AG09319 (cell line): Measurements from ENCODE around the gene L3MBTL4.
"Not testable (repeated sequence)": the region's sequence is repeated elsewhere in the genome, so short reads cannot be mapped to it uniquely, and the experiment has no call there.

Source experiments
- DNase-seq: peaks from one replicate; pipeline ENCODE4 v3.0.0-alpha.2; 2010; ENCODE audit warnings: low read depth; ENCODE audit errors: extremely low read depth
- CTCF ChIP-seq: IDR thresholded peaks from 2 replicates; pipeline ENCODE4 v1.5.1; 2011; ENCODE audit warnings: low read depth, mild to moderate bottlenecking, inconsistent platforms, low read length, moderate library complexity

Gene L3MBTL4

GRCh38 chr18:6057604-6058003 is 357.1 kb downstream of the L3MBTL4 start:
- no peak for TF ChIP-seq CTCF
- DNase-seq: no peak

GRCh38 chr18:6056171-6056910 is 358.4 kb downstream of the L3MBTL4 start:
- no peak for TF ChIP-seq CTCF
- DNase-seq: no peak

GRCh38 chr18:6055711-6056110 is 359.0 kb downstream of the L3MBTL4 start:
- no peak for TF ChIP-seq CTCF
- peak; percentile 11 for DNase-seq

GRCh38 chr18:6054256-6054842 is 360.4 kb downstream of the L3MBTL4 start:
- no peak for TF ChIP-seq CTCF
- DNase-seq: no peak

GRCh38 chr18:6052449-6052913 is 362.2 kb downstream of the L3MBTL4 start:
- no peak for DNase-seq
- TF ChIP-seq CTCF: no peak

- not testable (repeated sequence) for DNase-seq
Measured at GRCh38 chr18:6047596-6047995, 367.1 kb downstream of the L3MBTL4 start.

- TF ChIP-seq CTCF: no peak; the same call in none of the 2 replicates
- DNase-seq: no peak
Measured at GRCh38 chr18:6044773-6045172, 369.9 kb downstream of the L3MBTL4 start.
